GM12875 (cell line): ENCODE data around the gene GASK1A.

Source experiments
- H3K4me3 ChIP-seq: one replicate; pipeline ENCODE4 v1.5.1; 2011; ENCODE audit warnings: low read depth, low read length, control low read depth
- TF ChIP-seq, protein P1 (sequence below): IDR thresholded peaks from 2 replicates; pipeline ENCODE4 v1.5.1; 2011; ENCODE audit warnings: low read depth, mild to moderate bottlenecking, control low read depth, inconsistent platforms, low read length, moderate library complexity, borderline replicate concordance; ENCODE audit not compliant: insufficient read depth

Gene GASK1A

DNA sequence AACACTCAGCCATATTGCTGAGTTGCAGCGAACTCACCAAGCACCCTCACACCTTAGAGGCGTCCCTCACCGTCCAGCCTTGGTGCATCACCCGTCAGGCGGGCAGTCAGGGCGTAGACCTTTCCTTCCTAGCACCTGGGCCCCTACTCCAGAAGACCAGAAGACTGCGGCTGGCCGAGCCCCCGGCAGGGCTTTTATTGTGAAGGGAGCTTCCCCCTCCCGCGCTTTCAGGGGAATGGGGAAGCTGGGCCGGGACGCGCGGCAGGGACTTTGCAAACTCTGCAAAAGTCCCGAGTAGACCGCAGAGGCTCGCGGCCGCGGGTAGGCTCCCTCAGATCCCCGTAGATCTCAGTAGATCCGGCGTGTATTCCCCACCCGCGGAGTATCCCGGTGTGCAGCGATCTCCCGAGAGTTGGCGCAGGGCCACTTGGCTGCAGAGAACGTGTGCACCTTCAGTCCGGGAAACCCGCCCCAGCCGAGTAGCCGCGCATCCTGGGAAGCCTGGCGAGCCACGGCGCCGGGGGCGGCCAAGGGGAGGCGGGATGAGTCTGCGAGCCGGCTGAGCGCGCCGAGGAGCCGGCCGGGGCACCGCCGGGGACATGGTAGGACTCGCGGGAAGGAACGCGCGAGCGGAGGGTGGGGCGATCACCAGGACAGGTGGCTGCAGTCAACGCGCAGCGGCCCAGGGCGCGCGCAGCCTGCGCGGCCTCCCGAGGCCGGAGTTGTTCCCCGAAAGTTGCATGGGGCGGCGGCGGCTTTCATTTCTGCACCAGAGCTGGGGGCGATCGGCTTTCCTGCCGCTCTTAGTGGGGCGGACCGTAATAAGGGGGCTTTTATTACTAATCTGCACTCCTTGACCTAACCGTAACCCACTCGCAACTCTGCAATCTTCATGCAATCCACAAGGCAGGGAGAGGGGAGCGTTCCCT, at the start of gene GASK1A:
TSS of gene GASK1A (plus strand) at position 268 of the 929 bp plus-strand sequence. CDS start at position 600, 332 bp downstream.
- TF ChIP-seq, protein P1, sequence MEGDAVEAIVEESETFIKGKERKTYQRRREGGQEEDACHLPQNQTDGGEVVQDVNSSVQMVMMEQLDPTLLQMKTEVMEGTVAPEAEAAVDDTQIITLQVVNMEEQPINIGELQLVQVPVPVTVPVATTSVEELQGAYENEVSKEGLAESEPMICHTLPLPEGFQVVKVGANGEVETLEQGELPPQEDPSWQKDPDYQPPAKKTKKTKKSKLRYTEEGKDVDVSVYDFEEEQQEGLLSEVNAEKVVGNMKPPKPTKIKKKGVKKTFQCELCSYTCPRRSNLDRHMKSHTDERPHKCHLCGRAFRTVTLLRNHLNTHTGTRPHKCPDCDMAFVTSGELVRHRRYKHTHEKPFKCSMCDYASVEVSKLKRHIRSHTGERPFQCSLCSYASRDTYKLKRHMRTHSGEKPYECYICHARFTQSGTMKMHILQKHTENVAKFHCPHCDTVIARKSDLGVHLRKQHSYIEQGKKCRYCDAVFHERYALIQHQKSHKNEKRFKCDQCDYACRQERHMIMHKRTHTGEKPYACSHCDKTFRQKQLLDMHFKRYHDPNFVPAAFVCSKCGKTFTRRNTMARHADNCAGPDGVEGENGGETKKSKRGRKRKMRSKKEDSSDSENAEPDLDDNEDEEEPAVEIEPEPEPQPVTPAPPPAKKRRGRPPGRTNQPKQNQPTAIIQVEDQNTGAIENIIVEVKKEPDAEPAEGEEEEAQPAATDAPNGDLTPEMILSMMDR, result no peak
- no peak within 1 kb of the TSS for H3K4me3 ChIP-seq

DNA sequence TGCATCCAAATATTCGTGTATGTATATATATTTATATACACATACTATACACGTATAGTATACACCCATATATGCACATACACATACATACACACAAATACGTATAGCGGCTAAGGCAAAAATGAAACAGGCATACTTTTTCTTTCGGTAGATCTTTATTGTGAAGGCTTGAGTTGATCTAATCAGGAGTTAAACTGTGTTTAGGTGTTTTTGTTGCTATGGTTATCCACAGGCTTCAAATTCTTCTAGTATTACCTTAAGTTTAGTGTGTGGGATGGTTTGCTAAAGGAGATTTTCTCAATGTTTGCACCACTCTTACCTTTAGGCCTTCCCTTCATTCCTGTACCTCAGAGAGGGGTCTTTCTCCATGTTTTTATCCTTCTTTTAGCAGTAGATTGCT, 45.0 kb upstream of the GASK1A start:
- TF ChIP-seq, protein P1, result no peak
- H3K4me3 ChIP-seq, result no peak overlapping the region

DNA sequence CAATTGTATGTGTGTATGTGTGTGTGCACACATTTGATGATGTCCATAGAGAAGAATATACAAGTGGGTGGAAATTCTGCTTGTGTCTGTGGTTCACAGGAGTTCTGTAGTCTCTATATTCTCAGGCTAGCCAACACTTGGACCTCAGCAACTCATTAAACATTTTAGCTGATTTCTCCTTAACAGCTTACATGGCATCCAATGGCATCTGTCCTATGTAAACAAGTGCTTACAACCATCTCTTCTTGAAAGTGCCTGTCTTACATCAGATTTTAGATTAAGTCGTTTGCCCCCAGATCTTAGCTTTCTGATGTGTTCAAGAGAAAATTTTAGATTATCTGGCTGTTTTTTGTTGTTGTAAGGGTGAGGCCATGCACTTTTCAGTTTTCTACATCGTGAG, 44.2 kb upstream of the GASK1A start:
- TF ChIP-seq, protein P1, result no peak
- no peak overlapping the region for H3K4me3 ChIP-seq

DNA sequence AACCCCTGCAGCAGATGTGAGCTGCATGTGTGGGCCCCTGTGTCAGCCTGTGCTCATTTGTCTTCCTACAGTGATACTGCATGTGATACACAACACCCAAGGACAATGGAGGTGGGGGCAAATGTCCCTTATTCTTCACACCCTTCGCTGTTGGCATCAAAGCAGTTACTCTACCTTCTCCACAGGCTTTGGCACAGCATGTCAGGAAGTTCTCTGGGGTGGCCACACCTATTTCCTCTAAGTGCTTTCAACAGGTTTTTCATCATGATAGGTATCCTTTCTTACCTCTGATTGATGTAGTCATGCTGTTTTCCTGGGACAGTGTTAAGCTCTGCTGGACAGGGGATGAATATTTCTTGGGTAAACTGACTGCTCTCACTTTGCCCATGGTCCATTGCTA, 43.6 kb upstream of the GASK1A start:
- TF ChIP-seq, protein P1, result no peak
- no peak overlapping the region for H3K4me3 ChIP-seq

DNA sequence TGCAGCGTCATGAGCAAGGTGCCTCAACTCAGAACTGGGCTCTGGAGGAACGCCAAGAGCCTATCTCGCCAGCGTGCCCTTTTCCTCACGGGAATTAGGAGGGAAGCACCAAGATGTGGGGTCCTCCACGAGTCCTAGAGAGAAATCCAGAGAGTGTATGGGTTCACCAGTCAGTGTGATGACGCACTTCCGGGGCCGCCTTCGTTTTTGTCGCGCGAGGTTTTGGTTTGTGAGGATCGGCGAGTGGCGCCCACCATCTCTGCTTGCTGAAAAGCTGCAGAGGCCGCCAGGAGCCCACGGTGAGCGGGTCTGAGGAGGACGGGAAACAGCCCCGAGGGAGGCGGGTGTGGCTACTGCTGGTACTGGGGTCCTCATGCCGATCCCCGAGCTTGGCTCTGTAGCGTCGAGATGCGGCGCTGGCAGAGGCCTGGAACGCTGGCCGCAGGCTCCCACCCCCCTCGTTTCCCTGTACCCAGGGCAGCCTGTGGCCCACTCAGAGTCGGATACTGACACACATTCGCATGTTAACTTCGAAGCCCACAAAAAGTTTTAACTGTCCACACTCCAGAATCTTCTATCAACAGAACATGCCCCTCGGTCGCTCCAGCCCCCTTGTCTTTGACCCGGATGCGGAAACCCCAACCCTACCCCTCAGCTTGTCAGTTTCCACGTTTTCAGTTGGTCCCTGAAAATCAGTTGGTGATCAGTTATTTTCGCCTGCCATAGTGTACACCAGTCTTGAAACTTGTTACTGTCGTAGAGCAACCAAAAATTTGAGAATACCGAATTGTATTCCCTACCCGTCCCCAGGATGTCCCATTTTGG, 42.7 kb upstream of the GASK1A start:
- TF ChIP-seq, protein P1, result no peak
- no peak overlapping the region for H3K4me3 ChIP-seq

DNA sequence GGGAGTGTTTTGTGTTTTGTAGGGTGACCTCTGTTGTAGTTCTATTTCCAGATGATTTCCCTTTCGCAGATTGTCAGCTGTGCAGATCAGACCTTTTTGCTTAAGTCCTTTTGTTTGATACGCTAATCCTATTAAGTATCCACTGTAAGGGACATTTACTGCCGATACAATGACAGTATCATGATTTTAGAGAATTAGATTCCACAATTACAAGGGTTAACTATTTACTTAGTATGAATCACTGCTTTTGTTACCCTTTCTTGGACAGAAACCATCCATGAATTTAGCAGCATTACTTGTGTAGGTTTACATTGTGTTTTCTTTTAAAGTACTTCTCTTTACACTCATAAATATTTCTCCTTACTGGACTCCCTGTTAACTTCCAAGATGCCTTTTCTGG, 41.8 kb upstream of the GASK1A start:
- TF ChIP-seq, protein P1, result no peak
- H3K4me3 ChIP-seq, result no peak overlapping the region

DNA sequence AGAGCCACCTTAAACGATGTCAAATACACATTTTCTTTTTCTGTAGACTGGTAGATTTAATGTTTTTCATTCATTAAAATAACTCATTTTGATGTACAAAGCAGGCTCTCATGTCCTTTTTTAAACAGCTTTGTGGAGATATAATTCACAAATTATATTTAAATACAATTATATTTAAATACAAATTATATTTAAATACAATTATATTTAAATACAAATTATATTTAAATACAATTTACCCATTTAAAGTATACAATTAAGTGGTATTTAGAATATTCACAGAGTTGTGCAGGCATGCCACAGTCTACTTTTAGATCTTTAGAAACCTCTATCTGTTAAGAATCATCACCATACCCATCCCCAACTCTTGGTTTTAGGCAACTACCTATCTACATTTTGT, 36.4 kb upstream of the GASK1A start:
- TF ChIP-seq, protein P1, result no peak
- no peak overlapping the region for H3K4me3 ChIP-seq
